Osteoblast (primary cell): Measurements from ENCODE around the gene MEX3C. TPM values are rescaled to one million over a fixed set of nuclear protein-coding genes. Genes with fewer than 3 reads are reported as not detected.

ENCODE experiments used
- DNase-seq: peaks from one replicate; pipeline ENCODE4 v3.0.0; 2011; ENCODE audit warnings: low spot score, mixed read lengths; ENCODE audit not compliant: insufficient read length; ENCODE audit errors: missing footprints
- H2AFZ ChIP-seq: 2 replicates; pipeline ENCODE4 v1.6.0; 2011; ENCODE audit warnings: mild to moderate bottlenecking, low read length
- H3K27ac ChIP-seq: 2 replicates; pipeline ENCODE4 v1.5.1; 2011; ENCODE audit warnings: mild to moderate bottlenecking, low read depth, low read length, moderate library complexity
- H3K27me3 ChIP-seq: 2 replicates; pipeline ENCODE4 v1.6.0; 2012; ENCODE audit warnings: mild to moderate bottlenecking, control low read depth, inconsistent platforms, low read length, moderate library complexity; ENCODE audit not compliant: insufficient read depth
- H3K36me3 ChIP-seq: 2 replicates; pipeline ENCODE4 v1.5.1; 2011; ENCODE audit warnings: mild to moderate bottlenecking, low read length, control low read depth, moderate library complexity; ENCODE audit not compliant: insufficient read depth
- H3K4me1 ChIP-seq: 2 replicates; pipeline ENCODE4 v1.5.1; 2011; ENCODE audit warnings: mild to moderate bottlenecking, low read length, control low read depth, moderate library complexity; ENCODE audit not compliant: insufficient read depth
- H3K4me2 ChIP-seq: 2 replicates; pipeline ENCODE4 v1.6.0; 2011; ENCODE audit warnings: mild to moderate bottlenecking, low read length; ENCODE audit not compliant: insufficient read depth
- H3K4me3 ChIP-seq: fragments of 200-600 bp; sonication (generic); 3 replicates; pipeline ENCODE4 v1.5.1; 2012; ENCODE audit warnings: mild to moderate bottlenecking, low read length, inconsistent platforms; ENCODE audit not compliant: insufficient read depth
- H3K79me2 ChIP-seq: 2 replicates; pipeline ENCODE4 v1.6.0; 2012; ENCODE audit warnings: mild to moderate bottlenecking, low read length, control low read depth, inconsistent platforms; ENCODE audit not compliant: insufficient read depth
- H3K9me3 ChIP-seq: 2 replicates; pipeline ENCODE4 v1.5.1; 2011; ENCODE audit warnings: low read depth, low read length, control low read depth
- H4K20me1 ChIP-seq: 2 replicates; pipeline ENCODE4 v1.6.0; 2012; ENCODE audit warnings: mild to moderate bottlenecking, low read length, control low read depth; ENCODE audit not compliant: insufficient read depth
- total RNA-seq: library from RNA; depleted of rRNA; stranded (reverse); fragments of >200 nt; gene quantifications from 2 replicates; pipeline ENCODE4 v1.2.3, GENCODE V29; 2012
- TF ChIP-seq, protein P1 (sequence below): IDR thresholded peaks from 2 replicates; pipeline ENCODE4 v1.5.1; 2011; ENCODE audit warnings: mild to moderate bottlenecking, low read depth, low read length, moderate library complexity; ENCODE audit errors: extremely low read depth

Gene MEX3C
- total RNA-seq, 1 donor, result 41.6 TPM

DNA sequence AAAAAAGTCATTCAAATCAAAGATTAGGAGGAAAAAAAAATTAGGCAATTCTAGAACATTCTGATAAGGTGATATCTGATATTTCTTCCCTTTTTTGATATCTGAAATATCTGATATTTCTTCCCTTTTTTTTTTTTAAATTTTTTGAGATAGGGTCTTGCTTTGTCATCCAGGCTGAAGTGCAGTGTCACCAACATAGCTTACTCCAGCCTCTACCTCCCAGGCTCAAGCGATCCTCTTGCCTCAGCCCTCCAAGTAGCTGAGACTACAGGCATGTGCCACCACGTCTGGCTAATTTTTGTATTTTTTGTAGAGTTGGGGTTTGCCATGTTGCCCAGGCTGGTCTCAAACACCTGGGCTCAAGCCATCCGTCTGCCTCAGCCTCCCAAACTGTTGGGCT, 33.9 kb downstream of the MEX3C start:
- H3K4me2 ChIP-seq, result no peak overlapping the region
- no peak overlapping the region for H3K4me3 ChIP-seq
- H3K79me2 ChIP-seq, result no peaks in the 10 kb centered on the region
- H3K4me1 ChIP-seq, result no peaks in the 10 kb centered on the region
- no peak overlapping the region for H2AFZ ChIP-seq
- no peak overlapping the region for H3K27ac ChIP-seq
- H4K20me1 ChIP-seq, result no peaks in the 10 kb centered on the region
- TF ChIP-seq, protein P1, sequence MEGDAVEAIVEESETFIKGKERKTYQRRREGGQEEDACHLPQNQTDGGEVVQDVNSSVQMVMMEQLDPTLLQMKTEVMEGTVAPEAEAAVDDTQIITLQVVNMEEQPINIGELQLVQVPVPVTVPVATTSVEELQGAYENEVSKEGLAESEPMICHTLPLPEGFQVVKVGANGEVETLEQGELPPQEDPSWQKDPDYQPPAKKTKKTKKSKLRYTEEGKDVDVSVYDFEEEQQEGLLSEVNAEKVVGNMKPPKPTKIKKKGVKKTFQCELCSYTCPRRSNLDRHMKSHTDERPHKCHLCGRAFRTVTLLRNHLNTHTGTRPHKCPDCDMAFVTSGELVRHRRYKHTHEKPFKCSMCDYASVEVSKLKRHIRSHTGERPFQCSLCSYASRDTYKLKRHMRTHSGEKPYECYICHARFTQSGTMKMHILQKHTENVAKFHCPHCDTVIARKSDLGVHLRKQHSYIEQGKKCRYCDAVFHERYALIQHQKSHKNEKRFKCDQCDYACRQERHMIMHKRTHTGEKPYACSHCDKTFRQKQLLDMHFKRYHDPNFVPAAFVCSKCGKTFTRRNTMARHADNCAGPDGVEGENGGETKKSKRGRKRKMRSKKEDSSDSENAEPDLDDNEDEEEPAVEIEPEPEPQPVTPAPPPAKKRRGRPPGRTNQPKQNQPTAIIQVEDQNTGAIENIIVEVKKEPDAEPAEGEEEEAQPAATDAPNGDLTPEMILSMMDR, result no peak
- H3K36me3 ChIP-seq, result no peaks in the 10 kb centered on the region
- no peaks in the 10 kb centered on the region for H3K9me3 ChIP-seq
- DNase-seq, result no peak
- no peaks in the 10 kb centered on the region for H3K27me3 ChIP-seq

DNA sequence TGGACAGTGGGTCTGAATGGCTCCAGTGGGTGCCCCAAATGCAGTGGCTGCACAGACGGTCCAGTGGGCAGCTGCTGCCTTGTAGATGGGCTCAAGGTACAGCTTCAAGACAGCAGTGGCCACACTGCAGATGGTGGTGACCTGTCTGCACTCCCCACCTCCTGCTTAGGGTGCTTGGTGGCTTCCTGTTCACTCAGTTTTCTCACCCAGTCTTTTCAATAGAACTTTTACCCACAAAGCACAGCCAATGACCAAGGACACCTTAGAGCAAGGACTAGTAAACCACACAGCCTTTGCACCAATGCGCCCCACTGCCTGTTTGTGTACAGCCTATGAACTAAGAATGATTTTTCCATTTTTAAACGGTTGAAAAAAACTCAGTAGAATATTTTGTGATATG, 34.9 kb downstream of the MEX3C start:
- Histone ChIP-seq H3K4me1 (no peaks in the 10 kb centered on the region), H4K20me1 (no peaks in the 10 kb centered on the region), H3K9me3 (no peaks in the 10 kb centered on the region), H3K4me2 (no peak overlapping the region), H3K36me3 (no peaks in the 10 kb centered on the region), H3K27me3 (no peaks in the 10 kb centered on the region), H3K4me3 (no peak overlapping the region), H3K27ac (no peak overlapping the region), H2AFZ (no peak overlapping the region), H3K79me2 (no peaks in the 10 kb centered on the region)
- no peak for DNase-seq
- TF ChIP-seq, protein P1, result no peak

DNA sequence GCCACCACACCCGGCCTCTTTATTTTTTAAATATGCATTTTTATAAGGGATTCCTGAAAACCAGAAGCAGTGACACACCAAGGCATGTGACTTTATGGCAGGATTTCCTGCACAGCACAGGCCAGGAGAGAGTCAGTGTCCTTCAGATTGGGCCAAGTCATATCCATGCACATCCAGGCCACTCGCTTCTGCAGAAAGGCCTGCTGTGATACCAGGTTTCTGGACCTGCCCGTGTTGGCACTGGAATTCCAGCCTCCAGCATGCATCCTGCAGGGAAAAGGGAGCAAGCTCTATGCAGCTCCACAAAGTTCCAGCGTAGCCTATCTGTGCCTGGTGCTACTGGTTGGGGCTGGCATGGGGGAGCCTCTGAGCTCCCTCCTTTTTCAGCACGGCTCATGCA, 36.8 kb downstream of the MEX3C start:
- no peaks in the 10 kb centered on the region for H4K20me1 ChIP-seq
- H3K79me2 ChIP-seq, result no peaks in the 10 kb centered on the region
- TF ChIP-seq, protein P1, result no peak
- H3K4me1 ChIP-seq, result no peaks in the 10 kb centered on the region
- H3K36me3 ChIP-seq, result no peaks in the 10 kb centered on the region
- H3K9me3 ChIP-seq, result no peaks in the 10 kb centered on the region
- no peak overlapping the region for H2AFZ ChIP-seq
- H3K27me3 ChIP-seq, result no peaks in the 10 kb centered on the region
- H3K27ac ChIP-seq, result no peak overlapping the region
- no peak overlapping the region for H3K4me2 ChIP-seq
- no peak for DNase-seq
- H3K4me3 ChIP-seq, result no peak overlapping the region

DNA sequence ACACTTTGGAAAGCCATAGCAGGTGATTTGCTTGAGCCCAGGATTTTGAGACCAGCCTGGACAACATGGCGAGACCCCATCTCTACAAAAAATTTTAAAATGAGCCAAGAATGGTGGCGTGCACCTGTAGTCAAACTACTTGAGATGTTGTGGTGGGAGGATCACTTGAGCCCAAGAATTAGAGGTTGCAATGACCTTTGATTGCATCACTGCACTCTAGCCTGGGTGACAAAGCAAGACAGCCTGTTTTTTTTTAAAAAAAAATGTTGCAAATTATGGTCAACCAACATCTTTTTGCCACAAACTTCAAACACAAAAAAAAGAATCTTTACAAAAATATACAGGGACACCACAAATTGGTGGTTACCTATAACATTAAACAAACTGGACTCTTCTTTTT, 40.3 kb downstream of the MEX3C start:
- H3K27me3 ChIP-seq, result no peaks in the 10 kb centered on the region
- no peaks in the 10 kb centered on the region for H3K4me1 ChIP-seq
- no peaks in the 10 kb centered on the region for H4K20me1 ChIP-seq
- H3K79me2 ChIP-seq, result no peaks in the 10 kb centered on the region
- H3K36me3 ChIP-seq, result no peaks in the 10 kb centered on the region
- no peaks in the 10 kb centered on the region for H3K9me3 ChIP-seq
- H3K27ac ChIP-seq, result no peak overlapping the region
- H3K4me3 ChIP-seq, result no peak overlapping the region
- TF ChIP-seq, protein P1, result no peak
- DNase-seq, result no peak
- H2AFZ ChIP-seq, result no peak overlapping the region
- no peak overlapping the region for H3K4me2 ChIP-seq
